SKM-1 treated with dmso at 0.1 percent for 144 hours (cell line): ENCODE results near the gene ABCG2.
A peak's percentile ranks its signal among the peaks of the same experiment; 100 is the strongest.
"Not testable (repeated sequence)": the region's sequence is repeated elsewhere in the genome, so short reads cannot be mapped to it uniquely, and the experiment has no call there.

Experiments
- DNase-seq: peaks from one replicate; lab custom pipeline; 2025; ENCODE audit not compliant: unreplicated experiment; lab: John Stamatoyannopoulos, UW

ABCG2 gene

DNA sequence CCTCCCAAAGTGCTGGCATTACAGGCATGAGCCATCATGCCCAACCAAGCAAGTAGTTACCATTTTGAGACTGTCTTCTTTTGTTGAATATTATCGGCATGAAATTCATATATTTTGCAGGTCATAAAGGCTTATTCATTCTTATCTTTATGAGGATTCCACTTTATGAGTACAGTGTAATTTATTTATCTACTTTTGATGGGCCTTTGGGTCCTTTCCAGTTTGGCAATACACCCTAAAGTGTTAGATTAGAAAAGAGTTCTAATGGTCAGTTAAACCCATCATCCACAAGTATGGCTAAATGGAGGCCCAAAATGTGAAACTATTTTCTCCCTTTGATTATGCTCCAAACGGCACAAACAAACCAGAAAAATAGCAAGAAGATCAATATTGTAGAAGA lies 10.9 kb upstream of the ABCG2 start:
- no peak for DNase-seq

DNA sequence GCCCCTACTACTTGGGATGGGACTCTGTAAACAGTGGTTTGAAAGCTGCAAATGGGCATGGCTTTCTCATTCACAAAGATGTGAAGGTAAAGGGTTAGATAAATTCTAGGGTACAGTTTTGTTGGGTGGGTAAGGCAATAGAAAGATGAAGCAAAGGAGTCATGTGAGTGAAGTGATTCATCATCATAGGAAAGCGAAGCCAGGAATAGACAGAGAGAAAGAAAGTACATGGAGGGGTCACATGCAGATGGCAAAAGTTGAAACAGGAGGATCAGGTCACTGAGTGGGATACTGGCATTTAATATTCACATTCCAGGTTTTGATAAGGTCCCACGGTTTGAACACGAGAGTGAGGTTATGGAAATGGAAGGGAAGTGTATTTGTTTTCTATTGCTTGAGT lies 8.2 kb upstream of the ABCG2 start:
- no peak for DNase-seq

DNA sequence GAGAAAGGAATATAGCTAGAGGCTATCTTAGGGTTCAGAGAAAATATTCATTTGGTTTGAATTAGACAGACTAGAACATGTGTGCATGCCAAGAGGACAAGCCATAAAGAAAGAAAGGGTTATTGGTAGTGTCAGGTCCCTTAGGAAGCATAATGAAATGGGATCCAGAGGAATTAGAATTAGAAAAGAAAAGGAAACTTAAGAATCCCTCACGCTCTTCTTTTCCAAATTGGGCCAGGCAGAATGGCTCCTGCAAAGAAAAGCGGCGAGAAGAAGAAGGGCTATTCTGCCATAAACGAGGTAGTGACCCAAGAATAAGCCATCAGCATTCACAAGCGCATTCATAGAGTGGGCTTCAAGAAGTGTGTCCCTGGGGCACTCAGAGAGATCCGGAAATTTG lies 4.9 kb upstream of the ABCG2 start:
- DNase-seq = no peak

DNA sequence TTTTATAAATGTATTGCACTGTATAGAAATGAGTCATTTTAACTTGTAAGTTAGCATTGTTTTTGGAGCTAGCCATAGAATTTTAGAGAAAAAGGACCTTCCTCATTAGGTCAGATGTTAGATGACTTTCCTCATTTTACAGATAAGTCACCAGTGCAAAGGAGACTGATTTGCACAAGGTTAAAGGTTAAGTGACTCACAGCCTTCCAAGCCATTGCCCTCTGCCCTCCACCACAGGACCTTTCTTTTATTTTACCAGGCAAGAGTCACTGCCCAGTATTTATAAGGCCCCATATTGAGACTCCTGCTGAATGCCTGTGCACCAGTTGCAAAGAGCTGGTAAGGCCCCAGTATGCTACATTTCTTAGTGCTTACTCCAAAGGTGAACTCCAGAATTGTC lies 4.2 kb upstream of the ABCG2 start:
- DNase-seq = no peak

DNA sequence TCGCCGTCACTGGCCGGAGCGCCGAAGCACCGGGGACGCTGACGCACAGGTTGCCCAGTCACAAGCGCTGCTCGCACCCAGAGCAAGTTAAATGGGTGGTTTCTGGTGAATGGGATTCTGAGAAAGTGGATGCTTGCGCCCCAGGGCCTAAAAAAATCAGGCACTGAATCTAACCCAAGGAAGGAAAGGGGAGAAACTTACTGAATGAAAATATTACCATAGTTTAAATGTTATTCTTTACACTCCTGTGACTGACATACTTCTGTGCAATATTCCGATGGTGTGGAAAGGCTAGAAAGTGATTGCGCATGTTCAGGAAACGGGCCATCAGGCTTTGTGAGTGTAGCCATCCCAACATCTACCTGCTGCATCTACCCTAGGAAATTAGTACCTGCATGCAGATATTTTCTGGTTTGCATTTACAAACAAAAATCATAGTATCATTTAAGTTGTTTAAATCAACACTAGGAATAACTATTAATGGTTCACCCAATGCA lies 838 bp upstream of the ABCG2 start:
- no peak for DNase-seq

DNA sequence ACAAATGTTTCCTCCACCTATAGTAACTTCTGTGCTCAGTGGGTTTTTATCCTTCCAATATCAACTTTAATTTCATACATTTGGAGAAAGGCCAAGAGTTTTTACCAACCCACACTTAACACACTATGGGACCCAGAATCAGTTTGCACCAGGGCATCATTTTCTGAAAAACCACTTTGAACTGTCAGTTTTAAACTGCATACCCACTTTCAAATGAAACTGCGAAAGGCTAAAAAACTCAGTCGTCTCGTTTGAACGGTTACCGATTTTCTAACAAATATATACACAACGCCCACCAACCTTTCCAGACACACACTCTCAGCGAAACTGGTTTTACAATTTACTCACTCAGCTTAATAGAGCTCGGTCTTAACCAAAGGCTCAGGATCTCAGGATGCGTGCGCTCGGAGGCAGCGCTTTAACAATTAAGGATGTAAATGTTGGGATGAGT lies 376 bp downstream of the ABCG2 start:
- DNase-seq = no peak

DNA sequence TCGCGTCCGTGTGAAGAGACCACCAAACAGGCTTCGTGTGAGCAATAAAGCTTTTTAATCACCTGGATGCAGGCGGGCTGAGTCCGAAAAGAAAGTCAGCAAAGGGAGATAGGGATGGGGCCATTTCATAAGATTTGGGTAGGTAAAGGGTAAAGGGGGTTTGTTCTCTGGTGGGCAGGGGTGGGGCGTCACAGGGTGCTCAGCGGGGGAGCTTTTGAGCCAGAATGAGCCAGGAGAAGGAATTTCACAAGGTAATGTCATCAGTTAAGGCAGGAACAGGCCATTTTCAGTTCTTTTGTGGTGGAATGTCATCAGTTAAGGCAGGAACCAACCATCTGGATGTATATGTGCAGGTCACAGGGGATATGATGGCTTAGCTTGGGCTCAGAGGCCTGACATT lies 6.1 kb downstream of the ABCG2 start:
- not testable (repeated sequence) for DNase-seq

DNA sequence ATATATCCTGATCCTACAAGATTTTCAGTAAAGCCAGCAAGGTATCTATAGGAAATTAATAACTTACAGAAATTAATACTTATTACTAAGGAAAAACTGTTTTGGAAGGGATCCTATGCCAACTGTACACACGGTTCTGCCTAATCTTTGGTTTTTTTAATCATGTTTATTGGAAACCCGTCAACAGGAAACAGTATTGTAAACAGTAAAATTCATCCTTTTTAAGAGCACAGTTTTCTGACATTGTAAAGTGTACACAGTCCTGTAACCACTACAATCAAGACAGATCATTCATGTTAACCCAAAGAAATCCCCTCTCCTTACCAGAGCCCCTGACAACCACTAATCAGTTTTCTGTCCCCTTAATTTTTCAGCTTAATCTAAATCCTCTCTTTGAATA lies 9.9 kb downstream of the ABCG2 start:
- no peak for DNase-seq

DNA sequence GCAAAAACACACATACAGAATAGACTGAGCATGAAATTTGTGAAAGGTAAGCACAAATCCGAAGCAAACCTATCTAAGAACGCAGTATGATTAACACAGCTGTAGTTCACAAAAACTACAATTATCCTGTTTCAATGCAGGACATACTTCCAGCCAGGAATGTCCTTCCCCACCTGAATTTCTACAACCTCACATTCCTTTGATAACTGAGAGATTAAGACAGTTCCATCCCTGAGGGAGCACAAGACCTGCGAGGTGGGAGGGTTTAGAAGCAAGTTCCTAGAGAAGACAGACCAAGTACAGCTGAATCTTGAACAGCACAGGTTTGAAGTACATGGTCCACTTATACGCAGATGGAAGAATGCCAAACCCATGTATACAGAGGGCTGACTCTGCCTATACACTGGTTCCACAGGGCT lies 10.6 kb downstream of the ABCG2 start:
- DNase-seq = no peak

DNA sequence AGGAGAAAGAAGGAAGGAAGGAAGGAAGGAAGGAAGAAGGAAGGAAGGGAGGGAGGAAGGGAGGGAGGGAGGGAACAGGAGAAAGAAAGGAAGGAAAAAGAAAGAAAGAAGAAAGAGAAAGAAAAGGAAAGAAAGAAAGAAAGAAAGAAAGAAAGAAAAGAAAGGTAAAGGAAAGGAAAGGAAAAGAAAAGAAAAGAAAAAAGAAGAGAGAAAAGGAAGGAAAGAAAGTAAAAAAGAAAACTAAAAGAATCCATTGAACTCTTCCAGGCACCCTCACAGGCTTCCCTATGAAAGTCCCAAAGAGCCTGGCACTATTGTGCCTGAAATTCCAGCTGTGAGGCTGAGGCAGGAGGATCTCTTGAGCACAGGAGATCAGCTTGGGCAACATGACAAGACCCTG lies 11.5 kb downstream of the ABCG2 start:
- DNase-seq = no peak

DNA sequence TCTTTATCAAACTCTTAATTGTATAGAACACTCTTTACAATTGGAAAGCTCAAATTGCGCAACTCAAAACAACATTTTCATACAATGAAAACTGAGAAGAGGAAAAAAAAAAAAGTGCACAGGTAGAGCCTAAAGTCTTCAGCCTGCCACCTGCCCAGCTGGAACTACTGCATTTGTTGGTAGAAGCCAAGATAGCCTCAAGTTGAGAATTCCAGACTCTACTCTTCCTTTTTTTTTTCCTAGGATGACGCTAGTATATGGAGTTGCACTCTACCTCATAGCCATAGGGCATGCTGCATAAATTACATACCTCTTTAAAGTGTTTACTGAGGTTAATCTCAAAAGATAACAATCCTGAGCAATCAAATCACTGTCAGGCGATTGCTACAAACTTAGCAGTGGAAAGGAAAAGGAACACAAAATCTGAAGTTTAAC lies 13.6 kb downstream of the ABCG2 start:
- DNase-seq = no peak

DNA sequence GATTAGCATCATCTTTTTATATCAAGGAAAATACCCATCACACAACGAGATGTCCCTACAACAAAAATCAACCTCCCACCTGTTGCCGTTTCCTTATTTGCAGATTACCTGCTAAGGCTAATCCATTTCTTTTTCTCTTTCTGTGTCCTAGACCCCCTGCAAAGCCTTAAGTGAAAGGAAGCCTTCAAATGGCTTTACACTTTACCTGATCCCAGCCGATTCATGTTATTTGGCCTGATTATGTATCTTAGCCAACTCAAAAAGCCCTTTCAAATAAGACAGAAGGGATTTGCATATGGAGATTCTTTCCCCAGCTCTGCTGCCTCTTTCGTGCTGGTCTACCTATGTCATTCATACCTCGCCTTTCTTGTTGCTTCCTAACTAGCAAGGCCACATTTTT lies 14.4 kb downstream of the ABCG2 start:
- DNase-seq = no peak

DNA sequence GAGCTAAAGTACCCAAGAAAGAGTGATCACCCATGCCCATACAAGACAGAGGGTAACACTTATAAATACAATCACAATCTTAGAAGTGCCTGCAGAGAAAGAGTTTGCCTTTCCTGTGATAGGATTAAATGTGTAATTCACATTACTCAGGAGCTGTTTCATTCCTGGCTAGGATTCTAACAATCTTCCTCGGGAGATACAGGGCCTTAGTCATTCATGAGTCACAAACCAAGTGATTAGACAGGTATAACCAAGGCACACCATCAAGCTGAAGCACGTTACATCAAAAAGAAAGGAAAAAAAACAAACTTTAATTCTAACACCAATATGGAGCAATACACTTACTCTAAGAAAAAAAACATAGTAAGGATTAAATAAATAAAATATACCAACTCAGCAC lies 14.9 kb downstream of the ABCG2 start:
- no peak for DNase-seq

DNA sequence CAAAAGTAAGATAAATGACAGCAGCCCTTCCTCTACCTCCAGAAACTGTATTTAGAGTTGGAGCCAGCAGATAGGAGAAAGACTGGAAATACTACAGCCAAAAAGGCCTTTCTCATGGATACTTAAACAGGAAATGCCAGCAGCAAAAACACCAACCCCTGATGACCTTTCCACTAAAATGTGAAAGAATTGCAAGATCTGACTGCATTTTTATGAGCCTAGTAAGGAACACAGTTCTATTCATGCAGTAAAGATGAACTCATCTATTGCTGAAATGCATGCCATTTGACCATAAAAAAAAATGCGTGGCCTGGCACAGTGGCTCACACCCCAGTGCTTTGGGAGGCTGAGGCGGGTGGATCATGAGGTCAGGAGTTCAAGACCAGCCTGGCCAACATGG lies 19.9 kb downstream of the ABCG2 start:
- no peak for DNase-seq

DNA sequence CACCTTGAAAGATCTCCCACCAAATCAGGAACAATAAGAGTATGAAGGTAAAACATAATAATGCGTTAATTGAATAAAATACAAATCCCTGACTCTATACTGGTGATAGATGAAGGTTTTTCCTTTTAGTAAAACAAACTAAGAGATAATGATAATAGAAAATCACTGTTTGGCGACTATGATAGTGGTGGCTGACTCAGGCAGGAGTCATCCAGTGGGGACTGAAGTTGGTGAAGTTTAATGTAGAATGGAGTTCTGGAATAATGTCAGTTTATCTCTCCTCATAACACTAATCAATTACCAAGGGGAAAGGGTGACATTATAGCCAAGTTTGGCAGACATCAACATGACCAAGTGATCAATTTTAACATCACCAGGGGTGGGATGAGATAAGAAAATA lies 21.3 kb downstream of the ABCG2 start:
- no peak for DNase-seq

DNA sequence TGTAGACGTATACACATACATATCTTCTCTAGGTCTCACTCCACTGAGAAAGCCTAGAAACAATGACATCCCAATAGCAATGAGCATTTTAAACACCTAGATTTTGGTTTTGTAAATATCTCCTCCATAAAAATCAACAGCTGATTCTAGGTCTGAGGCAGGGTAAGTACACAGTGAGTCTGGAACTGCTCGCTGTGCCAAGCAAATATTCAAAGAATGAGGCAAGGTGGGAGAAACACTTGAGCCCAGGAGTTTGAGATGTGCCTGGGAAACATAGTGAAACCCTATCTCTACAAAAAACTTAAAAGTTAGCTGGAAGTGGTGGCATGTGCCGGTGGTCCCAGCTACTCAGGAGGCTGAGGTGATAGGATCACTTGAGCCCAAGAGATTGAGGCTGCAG lies 22.2 kb downstream of the ABCG2 start:
- no peak for DNase-seq

DNA sequence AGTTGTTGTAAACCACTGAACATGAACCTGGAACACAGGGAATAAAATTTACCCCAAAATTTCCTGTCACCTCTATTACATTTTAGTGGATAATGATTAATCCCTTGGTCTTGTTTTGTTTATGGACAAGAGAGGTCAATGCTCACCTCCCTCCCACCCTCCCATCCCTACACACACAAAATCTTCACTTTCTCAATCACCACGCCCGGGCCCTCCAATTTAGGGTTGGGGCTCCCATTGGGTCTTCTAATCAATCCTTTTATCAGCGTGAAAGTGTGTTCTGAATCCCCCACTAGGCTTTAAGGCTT lies 23.1 kb downstream of the ABCG2 start:
- DNase-seq = no peak

DNA sequence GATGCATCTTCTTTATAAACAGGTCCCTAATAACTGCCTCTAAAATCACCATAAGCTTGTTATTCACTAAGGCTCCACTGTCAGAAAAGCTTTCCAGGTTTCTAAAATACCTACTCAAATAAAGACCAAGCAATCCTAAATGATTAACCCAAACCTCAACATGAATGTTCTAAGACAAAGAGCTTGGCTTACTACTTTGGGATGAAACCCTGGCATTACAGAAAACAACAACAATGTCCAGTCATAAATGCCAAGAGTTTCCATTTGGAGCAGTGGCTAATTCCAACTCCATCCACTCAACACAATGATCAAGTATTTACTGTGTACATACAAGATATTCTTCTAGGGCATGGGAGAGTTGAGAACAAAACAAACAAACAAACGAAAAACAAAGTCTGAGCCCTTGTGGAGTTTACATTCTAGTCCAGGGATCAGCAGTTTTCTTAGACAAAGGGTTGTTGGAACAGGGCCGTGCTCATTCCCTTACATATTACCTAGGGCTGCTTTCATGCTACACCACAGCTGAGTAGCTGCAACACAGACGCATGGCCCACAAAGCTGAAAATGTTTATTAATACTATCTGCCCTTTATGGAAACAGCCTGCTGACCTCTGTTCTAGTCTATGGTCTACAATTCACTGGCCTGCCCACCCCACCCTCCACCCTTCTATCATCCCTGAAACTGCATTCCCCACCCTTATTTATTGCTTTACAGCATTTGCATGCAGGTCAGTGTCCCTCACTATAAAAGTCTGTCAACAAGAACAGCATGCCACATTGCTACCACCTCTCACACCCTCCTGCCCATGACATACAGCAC lies 23.7 kb downstream of the ABCG2 start:
- DNase-seq = no peak

DNA sequence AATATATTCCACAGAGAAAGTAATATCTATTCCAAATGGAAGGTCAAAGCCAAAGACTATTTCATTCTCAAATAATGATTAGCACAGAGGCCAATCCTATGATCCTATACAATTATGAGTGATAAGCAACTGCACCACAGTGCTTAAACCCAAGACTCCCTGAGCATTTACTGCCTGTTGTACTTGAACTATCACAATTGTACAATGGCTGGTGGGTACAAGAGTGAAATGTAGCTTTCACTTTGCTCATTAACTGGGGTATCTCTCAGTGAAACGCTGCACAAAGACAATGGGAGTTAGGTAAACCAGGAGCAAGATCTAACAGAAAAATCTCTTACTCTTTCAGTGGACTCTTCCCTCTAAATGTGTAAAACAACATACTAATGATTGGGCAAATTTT lies 24.3 kb downstream of the ABCG2 start:
- DNase-seq = no peak

DNA sequence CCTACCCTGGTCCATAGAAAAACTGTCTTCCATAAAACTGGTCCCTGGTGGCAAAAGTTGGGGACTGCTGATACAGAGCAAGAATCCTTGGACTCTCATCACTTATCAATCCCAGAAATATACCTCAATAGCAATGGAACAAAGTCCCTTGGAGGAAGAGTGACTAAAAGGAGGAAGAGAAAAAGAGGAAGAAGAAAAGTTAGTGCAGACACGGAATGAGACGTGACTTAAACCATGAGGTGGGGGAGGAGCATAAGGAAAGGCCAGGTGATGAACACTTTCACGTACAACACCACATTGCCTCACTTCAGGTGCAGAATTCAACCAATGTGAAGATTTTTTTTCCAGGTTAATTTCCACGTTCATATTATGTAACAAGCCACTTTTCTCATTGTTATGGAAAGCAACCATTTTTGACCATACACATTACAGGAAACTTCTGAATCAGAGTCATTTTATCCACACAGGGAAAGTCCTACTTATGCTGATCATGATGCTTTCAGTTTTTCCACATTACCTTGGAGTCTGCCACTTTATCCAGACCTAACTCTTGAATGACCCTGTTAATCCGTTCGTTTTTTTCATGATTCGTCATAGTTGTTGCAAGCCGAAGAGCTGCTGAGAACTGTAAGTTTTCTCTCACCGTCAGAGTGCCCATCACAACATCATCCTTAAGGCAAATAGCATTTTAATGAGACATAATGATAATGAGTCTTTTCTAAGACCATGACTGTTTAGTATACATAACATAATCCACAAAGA lies 27.7 kb downstream of the ABCG2 start:
- peak; percentile 57 for DNase-seq

DNA sequence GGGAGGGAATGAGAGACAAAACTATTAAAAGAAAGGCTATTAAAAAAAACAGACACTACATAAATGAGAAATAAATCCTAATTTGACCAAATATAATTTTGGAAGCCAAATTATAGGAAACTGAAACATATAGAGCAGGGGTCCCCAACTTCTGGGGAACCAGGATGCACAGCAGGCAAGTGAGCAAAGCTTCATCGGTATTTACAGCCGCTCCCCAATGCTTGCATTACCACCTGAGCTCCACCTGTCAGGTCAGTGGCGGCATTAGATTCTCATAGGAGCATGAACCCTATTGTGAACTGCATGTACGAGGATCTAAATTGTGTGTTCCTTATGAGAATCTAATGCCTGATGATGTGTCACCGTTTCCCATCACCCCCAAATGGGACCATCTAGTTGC lies 28.4 kb downstream of the ABCG2 start:
- DNase-seq = no peak

DNA sequence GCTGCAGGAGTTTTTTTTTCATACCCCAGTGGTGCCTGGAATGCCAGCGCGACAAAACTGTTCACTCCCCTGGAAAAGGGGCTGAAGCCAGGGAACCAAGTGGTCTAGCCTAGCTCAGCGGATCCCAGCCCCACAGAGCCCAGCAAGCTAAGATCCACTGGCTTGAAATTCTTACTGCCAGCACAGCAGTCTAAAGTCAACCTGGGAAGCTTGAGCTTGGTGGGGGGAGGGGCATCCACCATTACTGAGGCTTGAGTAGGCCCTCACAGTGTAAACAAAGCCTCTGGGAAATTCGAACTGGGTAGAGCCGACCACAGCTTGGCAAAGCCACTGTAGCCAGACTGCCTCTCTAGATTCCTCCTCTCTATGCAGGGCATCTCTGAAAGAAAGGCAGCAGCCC lies 36.2 kb downstream of the ABCG2 start:
- DNase-seq = not testable (repeated sequence)
